ENCODE results near the gene FGF18. TPM values are rescaled to one million over a fixed set of nuclear protein-coding genes. Genes with fewer than 3 reads are reported as not detected.
"Not testable (repeated sequence)": the region's sequence is repeated elsewhere in the genome, so short reads cannot be mapped to it uniquely, and the experiment has no call there.

The FGF18 gene
- total and polyA plus RNA-seq, 8 donors = 0.13 to 0.97 (median 0.36) TPM

DNA sequence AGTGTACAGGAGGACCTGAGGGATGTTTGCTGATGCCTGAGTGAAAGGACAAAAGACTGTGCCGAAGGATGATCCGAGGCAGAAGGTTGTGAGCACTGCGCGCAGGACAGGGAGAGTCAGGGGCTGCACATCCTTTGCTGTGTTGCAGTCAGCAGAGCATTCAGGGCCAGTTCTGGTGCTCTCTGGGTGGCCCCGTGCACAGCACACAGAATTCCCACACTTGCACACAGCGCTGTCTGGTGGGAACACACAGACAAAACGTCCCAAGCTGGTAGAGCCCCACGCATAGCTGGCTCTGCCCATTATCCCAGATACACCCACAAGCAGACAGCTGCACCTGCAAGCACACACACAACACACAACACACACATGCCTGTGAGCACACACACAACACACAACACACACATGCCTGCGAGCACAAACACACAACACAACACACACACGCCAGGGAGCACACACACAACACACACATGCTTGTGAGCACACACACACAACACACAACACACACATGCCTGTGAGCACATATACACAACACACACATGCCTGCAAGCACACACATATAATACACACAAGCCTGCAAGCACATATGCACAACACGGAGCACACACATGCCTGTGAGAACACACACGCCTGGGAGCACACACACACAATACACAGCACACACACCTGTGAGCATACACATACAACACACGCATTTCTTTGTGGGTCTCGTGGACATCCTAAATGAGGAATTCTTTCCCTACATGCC, 74.4 kb downstream of the FGF18 start:
- DNase-seq (no peak), FAIRE-seq (no peak), ATAC-seq (no peak)
- TF ChIP-seq, protein P1, sequence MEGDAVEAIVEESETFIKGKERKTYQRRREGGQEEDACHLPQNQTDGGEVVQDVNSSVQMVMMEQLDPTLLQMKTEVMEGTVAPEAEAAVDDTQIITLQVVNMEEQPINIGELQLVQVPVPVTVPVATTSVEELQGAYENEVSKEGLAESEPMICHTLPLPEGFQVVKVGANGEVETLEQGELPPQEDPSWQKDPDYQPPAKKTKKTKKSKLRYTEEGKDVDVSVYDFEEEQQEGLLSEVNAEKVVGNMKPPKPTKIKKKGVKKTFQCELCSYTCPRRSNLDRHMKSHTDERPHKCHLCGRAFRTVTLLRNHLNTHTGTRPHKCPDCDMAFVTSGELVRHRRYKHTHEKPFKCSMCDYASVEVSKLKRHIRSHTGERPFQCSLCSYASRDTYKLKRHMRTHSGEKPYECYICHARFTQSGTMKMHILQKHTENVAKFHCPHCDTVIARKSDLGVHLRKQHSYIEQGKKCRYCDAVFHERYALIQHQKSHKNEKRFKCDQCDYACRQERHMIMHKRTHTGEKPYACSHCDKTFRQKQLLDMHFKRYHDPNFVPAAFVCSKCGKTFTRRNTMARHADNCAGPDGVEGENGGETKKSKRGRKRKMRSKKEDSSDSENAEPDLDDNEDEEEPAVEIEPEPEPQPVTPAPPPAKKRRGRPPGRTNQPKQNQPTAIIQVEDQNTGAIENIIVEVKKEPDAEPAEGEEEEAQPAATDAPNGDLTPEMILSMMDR (IDR thresholded peaks at IDR 0.05) = no peak
- no peak overlapping the region for H3K27ac ChIP-seq
- intact Hi-C loops (cut with DNase I) = no loop called here
- H3K4me1 ChIP-seq = no peaks in the 10 kb centered on the region
- H3K9me3 ChIP-seq = no peaks in the 10 kb centered on the region
- no peaks in the 10 kb centered on the region for H3K36me3 ChIP-seq
- 78 to 82% methylated on average over 14 of the region's 14 CpGs for WGBS, 2 donors
- no peaks in the 10 kb centered on the region for H3K27me3 ChIP-seq
- H3K4me3 ChIP-seq = no peak overlapping the region

DNA sequence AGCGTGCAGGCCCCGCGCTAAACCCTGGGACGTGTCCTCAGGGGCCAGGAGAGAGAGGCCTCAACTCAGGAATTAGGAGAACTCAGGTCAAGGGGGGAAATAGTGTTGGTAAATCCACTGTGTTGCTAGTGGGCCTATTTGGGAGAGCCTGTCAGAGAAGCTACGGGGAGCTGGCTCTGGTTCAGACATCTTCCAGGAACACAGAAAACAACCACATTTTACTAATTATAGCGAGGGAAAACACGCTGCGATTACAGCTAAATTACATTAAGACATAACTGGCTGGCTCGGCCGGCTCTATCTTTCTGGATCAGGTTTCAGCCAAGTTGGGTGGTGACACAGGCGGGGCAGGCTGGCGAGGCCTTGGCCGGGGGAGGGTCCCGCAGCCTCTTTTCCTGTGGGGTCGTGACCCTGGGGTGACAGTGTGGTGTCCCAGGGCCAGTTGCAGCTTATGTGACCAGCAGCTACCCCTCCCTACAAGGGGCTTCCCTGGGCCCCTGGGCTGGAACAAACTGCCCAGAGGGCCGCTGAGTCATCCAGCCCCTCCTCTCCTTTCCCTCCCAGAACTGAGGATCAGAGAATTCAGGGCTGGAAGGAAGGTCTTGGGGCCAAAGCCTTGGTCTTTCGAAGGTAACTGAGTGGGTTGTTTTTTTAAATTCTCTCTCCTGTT, 75.1 kb downstream of the FGF18 start:
- H3K4me3 ChIP-seq = no peak overlapping the region
- peak; percentile 66 to 93 (median 86) for ATAC-seq
- H3K4me1 ChIP-seq = no peaks in the 10 kb centered on the region
- peak overlapping the region in 1 of 4 donors; percentile 33 for H3K27ac ChIP-seq
- peak in 5 of 6 donors; percentile 9 to 64 (median 31) for DNase-seq
- H3K27me3 ChIP-seq = no peaks in the 10 kb centered on the region
- 39 to 46% methylated on average over 17 of the region's 17 CpGs for WGBS, 2 donors
- H3K9me3 ChIP-seq = no peaks in the 10 kb centered on the region
- no peak for FAIRE-seq
- intact Hi-C loops (cut with DNase I) = no loop called here
- H3K36me3 ChIP-seq = no peaks in the 10 kb centered on the region
- TF ChIP-seq, protein P1 (IDR thresholded peaks at IDR 0.05) = no peak

DNA sequence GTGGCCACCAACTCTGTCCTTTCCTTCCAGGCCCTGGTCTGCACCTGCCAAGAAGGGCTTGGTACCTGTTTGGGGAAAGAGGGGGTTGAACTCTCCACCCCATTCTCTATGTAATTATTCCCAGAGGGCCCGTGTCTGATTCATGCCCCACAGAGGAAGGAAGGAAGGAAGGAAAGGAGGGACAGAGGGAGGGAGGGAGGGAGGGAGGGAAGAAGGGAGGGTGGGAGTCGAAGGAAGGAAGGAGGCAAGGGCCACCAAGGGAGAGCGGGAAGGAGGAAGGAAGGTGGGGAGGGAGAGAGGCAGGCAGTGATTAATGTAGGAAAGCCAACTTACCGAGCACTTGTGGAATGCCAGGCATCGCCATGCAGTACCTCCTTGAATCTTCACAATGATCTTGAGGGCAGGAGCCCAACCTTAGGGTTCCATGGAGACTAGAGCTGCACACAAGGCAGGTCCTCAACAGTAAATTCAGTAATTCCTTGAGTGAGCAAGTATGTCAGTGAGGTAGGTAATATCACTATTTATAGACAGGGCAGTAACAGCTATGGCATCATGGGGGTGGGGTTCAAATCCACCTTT, 75.8 kb downstream of the FGF18 start:
- intact Hi-C loops (cut with DNase I) = no loop called here
- H3K9me3 ChIP-seq = no peaks in the 10 kb centered on the region
- no peaks in the 10 kb centered on the region for H3K4me1 ChIP-seq
- H3K27me3 ChIP-seq = no peaks in the 10 kb centered on the region
- TF ChIP-seq, protein P1 (IDR thresholded peaks at IDR 0.05) = no peak
- no peak overlapping the region for H3K27ac ChIP-seq
- WGBS, 2 donors = 73 to 75% methylated on average over 5 of the region's 5 CpGs
- no peaks in the 10 kb centered on the region for H3K36me3 ChIP-seq
- no peak overlapping the region for H3K4me3 ChIP-seq
- FAIRE-seq (no peak), ATAC-seq (no peak), DNase-seq (no peak)

DNA sequence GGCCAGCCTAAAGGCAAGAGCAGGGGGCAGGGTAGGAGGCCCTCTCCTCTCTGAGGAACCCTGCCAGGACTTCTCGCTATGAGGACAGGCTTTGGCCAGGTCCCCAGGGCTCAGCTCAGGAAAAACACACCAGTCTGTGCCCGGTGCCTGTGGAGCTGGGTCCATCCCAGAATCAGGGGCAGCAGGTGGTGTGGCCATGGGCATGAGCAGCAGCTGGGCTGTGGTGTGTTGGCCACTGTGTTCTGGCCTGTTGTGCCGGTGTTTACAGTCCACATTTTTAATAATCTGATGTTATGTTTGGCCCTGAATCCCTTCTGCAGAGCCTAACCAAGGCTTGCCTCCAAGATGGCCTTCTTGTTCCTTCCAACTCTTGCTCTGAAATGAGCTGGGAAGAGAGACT, 77.0 kb downstream of the FGF18 start:
- H3K36me3 ChIP-seq = no peaks in the 10 kb centered on the region
- H3K9me3 ChIP-seq = no peaks in the 10 kb centered on the region
- WGBS, 2 donors = 82% methylated on average over 3 of the region's 3 CpGs
- DNase-seq (no peak), FAIRE-seq (no peak), ATAC-seq (no peak)
- TF ChIP-seq, protein P1 (IDR thresholded peaks at IDR 0.05) = no peak
- H3K4me3 ChIP-seq = no peak overlapping the region
- H3K27ac ChIP-seq = no peak overlapping the region
- H3K27me3 ChIP-seq = no peaks in the 10 kb centered on the region
- intact Hi-C loops (cut with DNase I) = no loop called here
- H3K4me1 ChIP-seq = no peaks in the 10 kb centered on the region

DNA sequence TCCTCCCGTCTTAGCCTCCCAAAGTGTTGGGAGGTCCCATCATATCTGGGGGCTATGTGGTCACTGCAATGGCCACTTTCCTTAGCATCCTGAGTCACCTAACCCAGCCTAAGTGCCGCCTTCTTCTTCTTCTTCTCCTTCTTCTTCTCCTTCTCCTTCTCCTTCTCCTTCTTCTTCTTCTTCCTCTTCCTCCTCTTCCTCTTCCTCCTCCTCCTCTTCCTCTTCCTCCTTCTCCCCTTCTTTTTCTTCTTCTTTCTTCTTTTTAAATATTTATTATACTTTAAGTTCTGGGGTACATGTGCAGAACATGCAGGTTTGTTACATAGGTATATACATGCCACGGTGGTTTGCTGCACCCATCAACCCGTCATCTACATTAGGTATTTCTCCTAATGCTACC, 78.0 kb downstream of the FGF18 start:
- FAIRE-seq; DNase-seq; H3K27ac ChIP-seq; H3K9me3 ChIP-seq; H3K27me3 ChIP-seq; H3K36me3 ChIP-seq; intact Hi-C loops (cut with DNase I); ATAC-seq; H3K4me3 ChIP-seq; H3K4me1 ChIP-seq: not testable (repeated sequence)
- WGBS, 2 donors = 87 to 94% methylated on average over 4 of the region's 4 CpGs
